ENCODE results near the gene TCEANC.
"Not testable (repeated sequence)": the region's sequence is repeated elsewhere in the genome, so short reads cannot be mapped to it uniquely, and the experiment has no call there.

Gene TCEANC

GRCh38 chrX:13645464-13646153 lies 7.3 kb upstream of the TCEANC start:
- no peaks in the 10 kb centered on the region for H3K27me3 ChIP-seq (ENCODE audit: control insufficient read depth in 3 of 3, insufficient read depth in 3 of 3, low read depth in 1 of 3, low read length in 3 of 3)
- WGBS, 2 donors (ENCODE audit: extremely low coverage in 2 of 2, insufficient read length in 2 of 2, insufficient replicate concordance in 1 of 2): no CpG with 5 or more reads among the region's 9 CpGs

GRCh38 chrX:13646154-13646549 lies 6.8 kb upstream of the TCEANC start:
- Histone ChIP-seq H3K4me1 (ENCODE audit: control insufficient read depth in 2 of 2, insufficient read depth in 1 of 2, low read depth in 1 of 2, low read length in 2 of 2) (peaks cover 0 to 3% of the 10 kb centered on the region in 2 donors), H4K8ac (ENCODE audit: low read depth, low read length) (no peak overlapping the region), H2BK12ac (ENCODE audit: low read length) (no peak overlapping the region), H3K18ac (ENCODE audit: low read length) (no peak overlapping the region), H3K9ac (ENCODE audit: low read depth, low read length, poor library complexity) (no peak overlapping the region), H3K4me3 (ENCODE audit: low read length in 2 of 2) (no peak overlapping the region), H3K14ac (ENCODE audit: low read length) (no peak overlapping the region), H2BK120ac (ENCODE audit: low read depth, low read length) (no peak overlapping the region), H3K9me3 (replicated peaks in 1 of 2; ENCODE audit: control insufficient read depth in 2 of 2, insufficient read depth in 1 of 2, low read depth in 1 of 2, low read length in 2 of 2) (no peaks in the 10 kb centered on the region), H3K4ac (ENCODE audit: low read length) (no peak overlapping the region), H2AK5ac (ENCODE audit: low read depth, low read length) (no peak overlapping the region), H4K91ac (ENCODE audit: low read depth, low read length, poor library complexity) (no peak overlapping the region), H2AFZ (ENCODE audit: low read length) (peak overlapping the region; percentile 69), H3K27me3 (ENCODE audit: control insufficient read depth in 3 of 3, insufficient read depth in 3 of 3, low read depth in 1 of 3, low read length in 3 of 3) (no peaks in the 10 kb centered on the region), H3K27ac (replicated peaks; ENCODE audit: low read length) (no peak overlapping the region), H3K36me3 (replicated peaks in 1 of 2; ENCODE audit: control insufficient read depth in 2 of 2, insufficient read depth in 2 of 2, low read length in 2 of 2) (no peaks in the 10 kb centered on the region), H2BK15ac (ENCODE audit: low read length) (no peak overlapping the region), H3K4me2 (ENCODE audit: insufficient read depth, low read length, poor library complexity, severe bottlenecking) (no peak overlapping the region), H3K79me1 (ENCODE audit: low read depth, low read length) (no peaks in the 10 kb centered on the region), H3K23ac (ENCODE audit: low read depth, low read length, poor library complexity) (no peak overlapping the region), H2BK5ac (ENCODE audit: low read length) (no peak overlapping the region)
- peak; percentile 24 for DNase-seq (ENCODE audit: low spot score)
- no CpG with 5 or more reads among the region's 3 CpGs for WGBS, 2 donors (ENCODE audit: extremely low coverage in 2 of 2, insufficient read length in 2 of 2, insufficient replicate concordance in 1 of 2)

More at GRCh38 chrX:13645464-13646153, 7.3 kb upstream of the TCEANC start:
- Histone ChIP-seq H3K9me3 (replicated peaks in 1 of 2; ENCODE audit: control insufficient read depth in 2 of 2, insufficient read depth in 1 of 2, low read depth in 1 of 2, low read length in 2 of 2) (no peaks in the 10 kb centered on the region), H3K4me2 (ENCODE audit: insufficient read depth, low read length, poor library complexity, severe bottlenecking) (no peak overlapping the region), H3K18ac (ENCODE audit: low read length) (no peak overlapping the region), H3K14ac (ENCODE audit: low read length) (no peak overlapping the region), H3K9ac (ENCODE audit: low read depth, low read length, poor library complexity) (no peak overlapping the region), H2BK5ac (ENCODE audit: low read length) (no peak overlapping the region), H2BK12ac (ENCODE audit: low read length) (no peak overlapping the region), H2BK120ac (ENCODE audit: low read depth, low read length) (no peak overlapping the region), H3K36me3 (replicated peaks in 1 of 2; ENCODE audit: control insufficient read depth in 2 of 2, insufficient read depth in 2 of 2, low read length in 2 of 2) (no peaks in the 10 kb centered on the region), H4K8ac (ENCODE audit: low read depth, low read length) (no peak overlapping the region), H2AK5ac (ENCODE audit: low read depth, low read length) (no peak overlapping the region), H3K79me1 (ENCODE audit: low read depth, low read length) (no peaks in the 10 kb centered on the region), H2BK15ac (ENCODE audit: low read length) (no peak overlapping the region), H3K4ac (ENCODE audit: low read length) (no peak overlapping the region), H3K4me1 (ENCODE audit: control insufficient read depth in 2 of 2, insufficient read depth in 1 of 2, low read depth in 1 of 2, low read length in 2 of 2) (peaks cover 0 to 3% of the 10 kb centered on the region in 2 donors), H3K27ac (replicated peaks; ENCODE audit: low read length) (no peak overlapping the region), H3K4me3 (ENCODE audit: low read length in 2 of 2) (no peak overlapping the region), H2AFZ (ENCODE audit: low read length) (peak overlapping the region; percentile 69), H3K23ac (ENCODE audit: low read depth, low read length, poor library complexity) (no peak overlapping the region), H4K91ac (ENCODE audit: low read depth, low read length, poor library complexity) (no peak overlapping the region)
- no peak for DNase-seq (ENCODE audit: low spot score)

GRCh38 chrX:13647709-13648212 lies 5.2 kb upstream of the TCEANC start:
- Histone ChIP-seq H2BK15ac (ENCODE audit: low read length) (no peak overlapping the region), H3K4me3 (ENCODE audit: low read length in 2 of 2) (no peak overlapping the region), H3K18ac (ENCODE audit: low read length) (no peak overlapping the region), H4K91ac (ENCODE audit: low read depth, low read length, poor library complexity) (no peak overlapping the region), H3K79me1 (ENCODE audit: low read depth, low read length) (no peaks in the 10 kb centered on the region), H3K36me3 (replicated peaks in 1 of 2; ENCODE audit: control insufficient read depth in 2 of 2, insufficient read depth in 2 of 2, low read length in 2 of 2) (no peaks in the 10 kb centered on the region), H3K23ac (ENCODE audit: low read depth, low read length, poor library complexity) (no peak overlapping the region), H3K27me3 (ENCODE audit: control insufficient read depth in 3 of 3, insufficient read depth in 3 of 3, low read depth in 1 of 3, low read length in 3 of 3) (no peaks in the 10 kb centered on the region), H2AK5ac (ENCODE audit: low read depth, low read length) (no peak overlapping the region), H2BK5ac (ENCODE audit: low read length) (no peak overlapping the region), H2BK120ac (ENCODE audit: low read depth, low read length) (no peak overlapping the region), H3K4me1 (ENCODE audit: control insufficient read depth in 2 of 2, insufficient read depth in 1 of 2, low read depth in 1 of 2, low read length in 2 of 2) (peaks cover 2 to 3% of the 10 kb centered on the region in 2 donors), H3K4ac (ENCODE audit: low read length) (no peak overlapping the region), H2BK12ac (ENCODE audit: low read length) (no peak overlapping the region), H4K8ac (ENCODE audit: low read depth, low read length) (no peak overlapping the region), H3K27ac (replicated peaks; ENCODE audit: low read length) (no peak overlapping the region), H3K9ac (ENCODE audit: low read depth, low read length, poor library complexity) (no peak overlapping the region), H3K9me3 (replicated peaks in 1 of 2; ENCODE audit: control insufficient read depth in 2 of 2, insufficient read depth in 1 of 2, low read depth in 1 of 2, low read length in 2 of 2) (no peaks in the 10 kb centered on the region), H3K4me2 (ENCODE audit: insufficient read depth, low read length, poor library complexity, severe bottlenecking) (no peak overlapping the region), H3K14ac (ENCODE audit: low read length) (no peak overlapping the region), H2AFZ (ENCODE audit: low read length) (peak overlapping the region; percentile 78)
- WGBS, 2 donors (ENCODE audit: extremely low coverage in 2 of 2, insufficient read length in 2 of 2, insufficient replicate concordance in 1 of 2): no CpG with 5 or more reads among the region's 8 CpGs
- DNase-seq (ENCODE audit: low spot score): no peak

- not testable (repeated sequence) for H3K4me3 ChIP-seq (ENCODE audit: low read length in 2 of 2); H2BK12ac ChIP-seq (ENCODE audit: low read length); H4K91ac ChIP-seq (ENCODE audit: low read depth, low read length, poor library complexity); H3K23ac ChIP-seq (ENCODE audit: low read depth, low read length, poor library complexity); H3K36me3 ChIP-seq (replicated peaks in 1 of 2; ENCODE audit: control insufficient read depth in 2 of 2, insufficient read depth in 2 of 2, low read length in 2 of 2); H3K14ac ChIP-seq (ENCODE audit: low read length); H3K27ac ChIP-seq (replicated peaks; ENCODE audit: low read length); H3K4me2 ChIP-seq (ENCODE audit: insufficient read depth, low read length, poor library complexity, severe bottlenecking); DNase-seq (ENCODE audit: low spot score); H3K4me1 ChIP-seq (ENCODE audit: control insufficient read depth in 2 of 2, insufficient read depth in 1 of 2, low read depth in 1 of 2, low read length in 2 of 2); H3K9me3 ChIP-seq (replicated peaks in 1 of 2; ENCODE audit: control insufficient read depth in 2 of 2, insufficient read depth in 1 of 2, low read depth in 1 of 2, low read length in 2 of 2); H3K79me1 ChIP-seq (ENCODE audit: low read depth, low read length); H3K4ac ChIP-seq (ENCODE audit: low read length); H4K8ac ChIP-seq (ENCODE audit: low read depth, low read length); H2BK5ac ChIP-seq (ENCODE audit: low read length); H3K9ac ChIP-seq (ENCODE audit: low read depth, low read length, poor library complexity); H2AK5ac ChIP-seq (ENCODE audit: low read depth, low read length); H2BK120ac ChIP-seq (ENCODE audit: low read depth, low read length); H3K18ac ChIP-seq (ENCODE audit: low read length); H2BK15ac ChIP-seq (ENCODE audit: low read length); H2AFZ ChIP-seq (ENCODE audit: low read length); H3K27me3 ChIP-seq (ENCODE audit: control insufficient read depth in 3 of 3, insufficient read depth in 3 of 3, low read depth in 1 of 3, low read length in 3 of 3)
- WGBS, 2 donors (ENCODE audit: extremely low coverage in 2 of 2, insufficient read length in 2 of 2, insufficient replicate concordance in 1 of 2): no CpG with 5 or more reads among the region's 2 CpGs
These were observed 4.6 kb upstream of the TCEANC start for GRCh38 chrX:13648336-13648735.

All from neuronal stem cell (in vitro differentiated cells).